HG03139 (cell line): ENCODE data around the gene C14orf132.

ENCODE experiments used
- ATAC-seq: cut with Tn5 transposase; IDR thresholded peaks from one replicate; pipeline ENCODE4 v1.9.1; 2021; ENCODE audit not compliant: unreplicated experiment

Gene C14orf132

DNA sequence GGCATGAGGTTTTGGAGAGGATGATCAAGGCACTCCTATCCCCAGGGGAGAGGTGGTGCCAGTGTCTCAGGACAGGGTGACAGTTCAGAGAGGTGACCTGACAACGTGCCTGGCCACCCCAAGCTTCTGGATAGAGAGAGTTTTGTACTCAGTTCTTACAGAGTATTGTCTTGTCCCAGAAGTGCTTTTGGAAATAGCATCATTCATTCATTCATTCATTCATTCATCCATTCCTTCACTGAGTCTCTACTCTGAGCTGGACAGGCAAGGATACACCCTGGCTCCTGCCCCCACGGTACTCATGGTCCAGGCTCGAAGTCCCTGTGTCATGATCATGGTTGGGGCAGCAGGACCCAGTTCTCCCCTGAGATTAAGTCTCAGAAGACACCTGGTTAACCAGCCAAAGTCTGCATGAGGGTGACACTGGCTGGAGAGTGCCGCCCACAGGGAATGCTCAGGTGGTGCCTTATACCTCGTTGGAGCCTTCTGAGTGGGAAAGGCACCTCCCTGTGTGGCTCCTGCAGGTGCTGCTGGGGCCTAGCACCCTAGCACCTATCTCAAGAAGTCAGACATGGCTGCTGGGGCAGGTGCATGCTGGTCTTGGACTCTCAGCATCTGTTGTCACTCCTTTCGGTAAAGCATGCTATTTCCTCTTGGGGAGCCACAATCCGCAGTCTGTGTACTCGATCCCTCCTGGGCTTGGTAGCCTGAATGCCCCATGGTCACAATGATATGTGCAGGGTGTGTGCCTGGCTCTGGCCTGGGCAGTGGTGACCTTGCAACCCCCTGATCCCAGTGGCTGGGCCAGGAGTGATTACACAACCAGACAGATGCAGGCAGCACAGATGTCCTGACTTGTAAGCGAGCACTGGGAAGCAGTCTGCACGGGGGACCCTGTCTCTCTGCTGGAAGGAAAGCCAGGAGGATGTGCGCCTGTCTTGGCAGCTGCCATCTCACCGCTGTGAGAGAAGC, 57.8 kb downstream of the C14orf132 start:
- ATAC-seq, result no peak

DNA sequence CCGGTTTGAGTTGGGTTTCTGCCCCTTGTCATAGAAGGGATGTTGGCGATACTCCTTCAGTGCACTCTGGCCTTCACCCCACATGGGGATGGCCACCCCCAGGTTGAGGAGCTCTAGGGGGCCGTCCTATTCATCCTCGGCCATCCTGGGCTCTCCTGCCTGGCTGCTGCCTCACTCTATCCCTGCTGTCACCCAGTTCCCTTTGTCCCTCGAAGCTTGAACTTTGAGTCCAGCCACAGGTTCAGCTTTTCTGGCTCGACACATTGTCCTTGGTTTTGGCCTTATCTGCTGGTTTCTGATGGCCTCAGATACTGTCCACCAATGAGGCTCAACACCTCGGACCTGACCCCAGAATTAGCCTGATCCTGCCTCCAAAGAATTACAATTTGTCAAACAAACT, 58.6 kb downstream of the C14orf132 start:
- ATAC-seq, result no peak

DNA sequence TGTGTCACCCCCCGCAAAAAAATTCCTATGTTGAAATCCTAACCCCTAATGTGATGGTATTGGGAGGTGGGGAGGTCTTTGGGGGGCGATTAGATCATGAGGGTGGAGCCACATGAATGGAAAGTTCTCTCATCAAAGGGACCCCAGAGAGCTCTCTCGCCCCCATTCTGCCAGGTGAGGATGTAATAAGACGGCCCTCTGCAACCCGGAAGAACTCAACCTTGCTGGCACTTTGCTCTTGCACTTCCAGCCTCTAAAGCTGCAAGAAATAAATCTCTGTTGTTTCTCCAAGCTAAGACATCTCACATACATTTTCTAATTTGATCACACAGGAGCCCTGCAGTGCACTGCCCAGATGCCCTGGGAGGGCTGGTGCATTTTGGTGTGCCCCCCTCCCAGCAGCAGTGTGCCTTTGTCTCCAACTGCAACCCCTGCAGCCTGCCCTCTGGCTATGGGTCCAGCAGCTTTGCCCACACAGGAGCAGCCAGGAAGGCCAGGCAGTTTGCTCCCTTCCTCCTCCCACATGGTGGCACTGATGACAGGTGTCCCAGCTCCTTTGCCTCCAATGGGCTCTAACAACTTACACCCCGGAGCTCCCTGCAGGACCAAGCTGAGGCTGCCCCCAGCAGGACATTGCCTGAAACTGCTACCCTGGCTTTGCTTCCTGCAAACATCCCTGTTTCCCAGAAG, 59.3 kb downstream of the C14orf132 start:
- ATAC-seq, result no peak

DNA sequence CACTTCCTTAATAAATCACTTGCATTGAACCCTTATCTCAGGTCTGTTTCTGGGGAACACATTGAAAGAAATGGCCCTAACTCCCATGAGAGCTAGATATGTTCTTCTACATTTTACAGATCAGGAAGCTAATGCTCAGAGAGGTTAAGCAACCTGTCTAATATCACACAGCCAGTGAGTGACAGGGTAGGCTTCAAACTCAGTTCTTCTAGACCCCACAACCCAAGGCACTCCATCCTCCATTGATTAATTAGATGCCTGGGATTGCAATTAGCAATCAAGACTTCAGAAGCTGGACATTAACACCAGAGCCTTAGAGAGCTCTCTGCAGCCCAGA, 59.8 kb downstream of the C14orf132 start:
- no peak for ATAC-seq

DNA sequence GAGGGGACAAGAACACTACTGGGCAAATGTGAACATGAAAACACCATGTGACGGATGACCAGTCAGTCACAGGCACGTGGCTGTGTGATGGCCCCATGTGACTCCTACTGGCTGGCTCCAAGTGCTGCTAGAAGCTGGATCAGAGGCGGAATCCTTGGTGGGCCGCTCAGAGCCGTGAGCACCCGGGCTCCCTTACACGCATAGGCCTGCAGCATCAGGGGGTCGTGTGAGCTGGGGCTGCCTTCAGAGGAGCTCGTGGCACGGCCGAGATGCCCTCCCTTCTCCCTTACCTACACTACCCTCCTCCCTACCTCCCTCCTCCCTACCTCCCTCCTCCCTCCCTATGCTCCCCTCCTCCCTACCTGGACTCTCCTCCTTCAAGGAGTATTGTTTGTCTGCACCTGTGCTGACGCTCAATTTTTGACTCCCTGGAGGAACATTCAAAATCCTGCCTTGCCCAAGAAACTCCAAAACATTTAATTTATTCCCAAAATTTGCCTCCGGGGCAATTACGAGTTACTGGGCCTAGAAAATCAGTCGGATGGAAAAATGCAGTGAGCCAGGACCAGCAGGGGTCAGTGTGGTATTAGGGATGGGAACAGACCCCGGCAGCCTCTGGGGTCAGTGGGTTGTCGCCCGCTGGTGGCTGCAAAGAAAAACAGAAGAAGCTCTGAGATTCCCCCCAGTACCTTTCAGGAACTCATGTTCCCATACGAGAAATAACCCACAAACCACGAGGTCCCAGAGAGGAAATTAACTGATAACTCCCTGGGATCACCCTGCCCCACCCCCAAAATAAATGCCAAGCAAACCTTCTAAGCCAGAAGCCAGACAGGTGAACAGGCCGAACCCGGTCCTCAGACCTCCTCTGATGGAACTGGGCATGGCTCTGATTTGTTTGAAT, 61.3 kb downstream of the C14orf132 start:
- no peak for ATAC-seq

DNA sequence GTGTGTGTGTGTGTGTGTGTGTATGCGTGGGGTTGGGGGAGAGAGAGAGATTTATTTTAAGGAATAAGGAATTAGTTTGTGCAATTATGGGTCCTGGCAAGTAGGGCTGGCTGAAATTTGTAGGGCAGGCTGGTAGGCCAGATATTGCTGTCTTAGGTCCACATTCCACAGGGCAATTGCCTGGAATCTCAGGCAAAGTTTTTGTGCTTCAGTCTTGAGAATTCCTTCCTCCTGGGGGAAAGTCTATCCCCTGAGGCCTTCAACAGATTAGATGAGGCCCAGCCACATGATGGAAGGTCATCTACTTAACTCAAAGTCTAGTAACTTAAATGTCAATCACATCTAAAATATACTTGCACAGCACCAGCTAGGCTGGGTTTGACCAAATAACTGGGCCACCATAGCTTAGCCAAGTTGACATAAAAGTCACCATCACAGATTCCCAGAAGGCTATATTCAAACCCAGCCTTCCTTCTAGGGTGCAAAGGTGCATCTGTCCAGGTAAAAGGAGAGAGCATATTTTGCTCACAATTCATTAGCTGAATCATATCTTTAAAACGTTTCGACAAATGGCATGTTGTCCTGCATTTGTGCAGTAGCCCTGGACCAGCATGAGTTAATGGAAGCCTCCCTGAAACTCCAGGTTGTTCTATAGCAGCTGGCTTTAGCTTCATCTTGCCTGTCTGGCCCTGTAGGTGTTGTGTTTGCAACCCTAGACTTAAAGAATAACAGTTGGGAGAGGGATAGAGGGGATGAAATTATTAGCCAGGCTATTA, 63.1 kb downstream of the C14orf132 start:
- no peak for ATAC-seq

DNA sequence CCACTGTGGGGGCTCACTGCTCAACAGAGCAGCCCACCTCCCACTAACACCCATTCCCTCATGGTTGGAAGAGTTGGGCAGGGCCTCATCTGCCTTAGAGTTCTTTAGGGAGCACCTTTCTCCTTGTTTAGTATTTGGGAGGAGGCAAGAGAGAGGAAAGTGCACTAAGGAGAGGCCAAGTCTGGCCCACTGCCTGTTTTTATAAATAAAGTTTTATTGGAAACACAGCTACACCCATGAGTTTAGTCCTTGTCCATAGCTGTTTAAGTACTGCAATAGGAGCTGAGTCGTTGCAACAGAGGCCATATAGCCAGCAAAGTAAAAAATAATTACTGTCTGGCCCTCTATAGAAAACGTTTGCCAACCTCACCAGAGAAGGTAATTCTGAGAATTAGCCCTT, 63.9 kb downstream of the C14orf132 start:
- no peak for ATAC-seq

DNA sequence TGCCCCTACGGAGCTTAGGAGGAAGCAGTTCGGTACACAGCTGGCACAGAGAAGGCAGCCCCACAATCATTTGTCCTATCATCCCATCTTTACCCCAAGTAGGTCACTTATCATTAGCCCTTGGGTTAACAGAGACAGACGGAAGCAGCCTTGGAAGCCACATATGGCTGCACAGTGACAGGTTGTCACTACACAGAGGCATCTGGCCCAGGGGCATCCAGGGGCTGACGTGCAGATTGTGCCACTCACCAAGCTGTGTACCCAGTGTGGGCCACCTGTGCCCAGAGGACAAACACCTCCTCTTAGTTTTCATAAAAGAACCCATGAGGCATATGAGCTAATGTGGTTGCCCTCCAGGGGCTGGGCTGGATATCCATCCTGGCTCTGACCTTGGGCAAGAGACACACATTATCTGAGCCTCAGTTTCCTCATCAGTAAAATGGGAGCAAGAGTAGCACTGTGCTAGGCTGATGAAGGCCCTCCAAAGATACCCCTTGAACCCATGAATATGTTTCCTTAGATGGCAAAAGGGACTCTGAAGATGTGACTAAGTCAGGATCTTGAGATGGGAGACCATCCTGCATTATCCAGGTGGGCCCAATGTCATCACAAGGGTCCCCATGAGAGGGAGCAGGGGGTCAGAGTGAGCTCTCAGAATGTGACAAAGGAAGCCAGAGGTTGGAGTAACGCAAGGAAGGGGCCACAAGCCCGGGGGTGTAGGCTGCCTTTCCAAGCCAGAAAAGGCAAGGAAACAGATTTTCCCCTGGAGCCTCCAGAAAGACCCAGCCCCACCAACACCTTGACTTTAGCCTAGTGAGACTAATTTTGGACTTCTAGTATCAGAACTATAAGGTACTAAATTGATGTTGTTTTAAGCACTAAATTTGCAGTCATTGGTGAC, 64.6 kb downstream of the C14orf132 start:
- no peak for ATAC-seq

DNA sequence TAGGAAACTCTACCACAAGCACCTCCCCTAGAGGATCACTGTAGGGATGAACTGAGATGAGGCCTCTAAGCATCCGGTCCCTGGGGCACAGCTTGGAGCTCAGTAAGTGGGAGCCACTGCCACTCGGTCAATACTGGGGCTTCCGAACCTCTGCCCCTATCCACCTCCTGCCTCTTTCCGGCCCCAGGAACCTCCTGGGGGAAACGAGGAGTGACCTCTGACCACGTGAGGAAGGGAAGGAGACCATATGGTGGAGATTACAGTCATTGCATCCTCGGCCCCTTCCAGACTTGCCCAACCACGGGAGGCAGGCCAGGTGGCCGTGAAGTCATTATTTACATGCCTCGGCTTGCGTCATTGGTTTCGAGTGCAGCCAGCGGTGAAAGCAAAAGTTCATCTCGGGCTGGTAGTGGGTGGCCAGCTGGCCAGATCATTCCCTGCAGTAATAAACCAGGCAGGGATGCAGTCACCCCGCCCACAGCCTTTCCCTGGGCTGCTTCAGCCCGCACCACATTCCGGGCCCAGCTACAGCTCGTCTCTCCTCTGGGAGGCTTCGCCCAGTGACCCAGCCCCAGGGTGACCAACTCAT, 65.4 kb downstream of the C14orf132 start:
- no peak for ATAC-seq

DNA sequence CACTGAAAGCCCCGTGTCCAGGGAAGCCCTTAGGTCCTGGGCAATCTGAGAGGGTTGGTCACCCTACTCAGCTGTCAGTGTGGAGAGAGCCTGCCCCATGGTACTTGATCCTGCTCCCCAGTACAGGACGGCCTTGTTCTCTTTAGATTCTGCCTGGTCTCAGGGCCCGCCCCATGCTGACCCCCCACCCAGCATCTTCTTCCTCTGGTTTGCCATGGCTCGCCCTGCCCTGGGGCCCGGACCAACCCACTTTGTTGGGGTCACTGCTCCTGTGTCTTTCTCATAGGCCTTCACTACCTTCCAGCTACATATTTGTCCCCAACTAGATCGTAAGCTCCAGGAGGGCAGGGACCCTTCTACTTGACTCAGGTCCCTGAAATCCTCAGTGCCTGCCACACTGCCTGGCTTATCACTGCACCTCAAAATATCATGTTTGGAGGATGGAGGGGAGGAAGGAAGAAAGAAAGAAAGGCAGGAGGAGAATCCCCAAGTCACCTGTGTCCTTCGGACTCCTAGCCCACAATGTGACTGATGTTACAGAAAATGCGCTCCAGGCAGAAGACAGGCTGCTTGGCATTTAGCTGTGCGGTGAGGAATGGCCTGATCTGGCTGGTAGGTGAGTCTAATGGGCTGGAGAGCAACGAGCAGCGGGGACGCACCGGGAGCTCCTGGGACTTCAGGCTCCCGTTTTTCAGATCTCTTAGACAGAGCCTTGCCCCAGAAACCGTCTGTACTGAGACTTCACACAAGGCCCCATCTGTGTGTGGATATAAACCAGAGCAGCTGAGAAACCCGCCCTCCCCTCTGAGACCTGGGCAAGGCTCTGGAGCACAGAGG, 66.1 kb downstream of the C14orf132 start:
- ATAC-seq, result no peak

DNA sequence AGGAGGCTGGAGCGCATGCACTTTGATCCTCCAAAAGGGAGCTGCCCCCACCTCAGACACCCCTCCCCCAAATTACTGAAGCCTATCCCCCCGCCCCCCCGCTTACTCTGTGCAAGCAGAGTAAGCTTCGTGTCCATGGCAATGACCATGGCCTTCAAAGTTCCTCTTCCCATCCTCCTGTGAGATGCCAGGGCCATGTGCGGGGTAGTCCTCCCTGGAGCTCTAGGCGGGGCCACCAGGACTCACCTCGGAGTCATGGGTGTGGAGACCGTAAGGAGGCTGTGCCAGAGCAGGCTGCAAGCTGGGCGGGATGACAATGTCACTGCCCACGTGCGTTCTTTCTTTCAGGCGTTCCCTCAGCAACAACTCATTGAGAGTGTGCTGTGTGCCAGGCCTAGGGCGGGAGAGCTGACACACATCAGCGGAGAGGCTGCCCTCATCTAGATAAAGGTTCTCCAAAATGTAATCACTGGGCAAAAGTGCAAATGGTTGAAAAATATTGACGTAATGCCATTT, 66.8 kb downstream of the C14orf132 start:
- ATAC-seq, result no peak

DNA sequence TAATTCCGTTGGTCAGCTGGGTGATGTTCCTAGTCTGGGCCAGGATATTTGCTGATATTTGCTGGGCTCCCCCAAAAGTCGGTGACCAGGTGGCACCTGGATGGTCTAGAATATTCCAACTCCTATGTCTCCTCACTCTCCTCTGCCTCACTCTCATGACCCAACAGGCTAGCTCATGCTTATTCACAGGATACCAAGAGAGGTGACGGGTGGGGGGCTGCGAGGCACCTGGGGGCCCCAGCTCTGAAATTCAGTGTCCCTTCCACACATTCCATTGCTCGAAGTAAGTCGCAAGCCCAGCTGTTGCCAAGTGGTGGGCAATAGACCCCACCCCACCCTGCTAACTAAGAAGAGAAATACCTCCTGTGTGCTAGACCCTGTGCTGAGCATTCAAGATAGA, 67.7 kb downstream of the C14orf132 start:
- no peak for ATAC-seq

DNA sequence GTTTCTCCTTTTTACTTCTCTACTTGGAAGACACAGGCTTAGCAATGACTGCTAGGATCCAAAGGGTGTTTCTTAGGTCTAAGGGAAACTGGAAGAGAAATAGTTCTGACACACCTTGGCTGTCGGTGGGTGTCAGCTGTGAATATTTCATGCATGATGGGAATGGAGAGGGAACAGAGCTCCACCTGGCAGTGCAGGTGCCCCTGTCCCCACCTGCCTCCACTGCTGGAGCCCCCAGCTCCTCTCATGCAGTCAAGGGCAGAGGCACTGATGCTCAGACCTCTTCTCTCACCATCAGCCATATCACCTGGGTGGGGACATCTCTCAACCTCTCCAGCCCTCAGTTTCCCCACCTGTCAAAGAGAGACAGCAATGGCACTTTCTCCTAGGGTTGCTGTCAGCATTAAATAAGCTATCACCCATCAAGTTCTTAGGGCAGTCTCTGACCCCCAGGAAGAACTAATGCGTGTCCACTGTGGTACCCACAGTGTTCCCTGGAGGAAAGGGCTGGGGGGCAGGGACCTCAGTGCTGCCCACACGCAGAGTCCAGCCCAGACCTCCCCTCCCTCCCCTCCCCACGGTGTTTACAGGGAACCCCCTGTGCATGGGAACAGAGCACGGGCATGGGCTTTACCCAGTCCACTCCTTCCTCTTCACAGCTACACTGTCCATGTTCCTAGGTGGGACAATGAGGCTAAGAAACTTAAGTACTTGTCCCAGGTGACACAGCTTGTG, 69.1 kb downstream of the C14orf132 start:
- ATAC-seq, result no peak

DNA sequence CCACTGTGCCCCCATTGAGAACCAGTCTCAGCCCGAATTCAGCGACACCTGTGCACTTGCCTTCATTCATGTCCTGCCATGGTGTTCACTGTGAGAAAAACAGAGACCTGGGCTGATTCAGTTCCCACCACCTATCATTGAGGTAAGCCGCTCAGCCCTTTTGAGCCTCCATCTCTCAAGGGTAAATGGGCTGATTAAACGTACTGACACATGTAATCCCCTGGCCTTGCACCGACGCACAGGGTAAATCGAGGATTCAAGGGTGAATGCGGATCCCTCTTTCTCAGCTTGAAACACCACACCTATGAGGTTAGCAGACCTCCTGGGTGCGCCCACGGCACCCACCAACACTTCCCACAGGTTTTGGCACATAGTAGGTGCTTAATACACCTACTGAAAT, 69.7 kb downstream of the C14orf132 start:
- no peak for ATAC-seq

DNA sequence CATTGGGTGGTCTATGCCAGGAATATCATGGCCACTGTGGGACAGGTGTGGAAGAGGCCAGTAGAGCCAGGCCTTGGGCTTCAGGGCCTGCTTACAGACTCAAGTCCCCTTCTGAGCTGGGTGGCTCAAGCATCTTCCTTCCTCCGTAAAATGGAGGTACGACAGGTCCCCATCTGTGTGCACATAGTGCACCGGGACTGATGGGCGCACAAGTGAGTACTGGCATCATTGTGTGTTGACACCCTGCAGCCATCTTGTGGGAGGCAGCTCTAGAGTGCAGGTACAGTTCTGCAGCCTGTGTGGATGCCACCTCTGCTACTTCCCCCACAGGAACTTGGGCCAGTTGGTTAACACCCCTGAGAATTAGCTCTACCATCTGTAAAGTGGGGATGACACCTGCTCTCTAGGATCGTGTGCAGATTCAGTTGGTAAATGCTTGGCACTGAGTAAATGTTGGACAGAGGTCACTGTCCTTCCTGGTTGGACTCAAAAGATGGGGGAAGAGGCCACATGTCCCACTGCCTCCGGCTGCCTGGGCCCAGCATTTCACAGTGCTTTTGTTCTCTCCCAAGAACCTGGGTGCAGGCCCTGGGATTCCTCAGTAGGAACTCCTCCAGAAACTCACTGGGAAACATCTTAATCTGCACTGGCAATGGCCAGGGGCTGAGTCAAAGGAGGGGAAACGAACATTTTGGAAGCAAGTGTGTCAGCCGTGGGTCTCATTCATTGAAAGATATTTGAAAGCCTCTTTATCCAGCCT, 70.6 kb downstream of the C14orf132 start:
- ATAC-seq, result no peak

DNA sequence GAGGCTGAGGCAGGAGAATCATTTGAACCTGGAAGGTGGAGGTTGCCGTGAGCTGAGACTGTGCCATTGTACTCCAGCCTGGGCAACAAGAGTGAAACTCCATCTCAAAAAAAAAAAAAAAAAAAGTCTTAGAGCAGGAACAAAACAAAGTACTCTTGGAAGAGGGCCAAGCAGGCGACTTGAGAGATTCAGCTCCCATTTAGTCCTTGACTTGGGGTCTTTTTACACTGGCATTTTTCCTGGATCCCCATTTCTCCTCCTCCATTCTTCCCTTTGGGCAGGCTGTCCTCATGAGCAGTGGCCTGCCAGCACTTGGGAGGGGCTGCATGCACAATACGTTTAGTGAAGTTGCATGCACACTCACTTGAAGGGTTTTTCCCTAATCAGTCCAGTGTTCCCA, 72.9 kb downstream of the C14orf132 start:
- no peak for ATAC-seq

DNA sequence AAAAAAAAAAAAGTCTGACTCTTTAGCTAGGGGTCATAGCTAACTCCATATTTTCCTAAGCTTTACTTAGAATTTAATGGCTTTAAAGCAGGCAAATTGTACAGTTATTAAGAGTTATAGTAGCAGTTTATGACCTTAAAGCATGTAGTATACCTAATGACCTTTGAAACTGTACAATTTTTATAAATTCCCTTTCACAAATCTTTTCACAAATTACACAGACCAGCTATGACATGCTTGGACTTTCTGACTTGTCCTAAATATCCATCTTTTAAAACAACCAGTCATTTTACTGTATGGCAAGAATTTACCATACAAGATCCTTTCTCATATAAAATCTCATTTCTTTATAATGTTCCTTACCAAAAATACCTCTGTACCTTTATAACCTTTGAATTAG, 74.8 kb downstream of the C14orf132 start:
- ATAC-seq, result no peak
